Islet precursor cell (in vitro differentiated cells): ENCODE data around the gene YIPF1.
A peak's percentile ranks its signal among the peaks of the same experiment; 100 is the strongest.
"Not testable (repeated sequence)": the region's sequence is repeated elsewhere in the genome, so short reads cannot be mapped to it uniquely, and the experiment has no call there.

ENCODE experiments used
- DNase-seq: peaks from one replicate; pipeline ENCODE4 v3.0.0-alpha.2; 2018

YIPF1 gene

DNA sequence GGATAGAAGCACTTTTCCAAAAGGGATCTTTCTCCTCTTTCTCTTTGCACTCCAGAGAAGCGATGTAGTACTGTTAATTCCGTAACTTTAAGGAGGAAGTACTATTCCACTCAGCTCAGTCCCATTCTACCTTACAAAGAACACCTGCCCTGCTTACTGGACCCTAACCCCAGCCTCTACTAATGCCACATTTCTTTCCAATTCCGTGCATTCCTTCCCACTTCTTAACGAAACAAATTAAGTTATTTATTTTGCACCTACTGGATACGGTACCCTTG, 52.0 kb downstream of the YIPF1 start:
- no peak for DNase-seq

DNA sequence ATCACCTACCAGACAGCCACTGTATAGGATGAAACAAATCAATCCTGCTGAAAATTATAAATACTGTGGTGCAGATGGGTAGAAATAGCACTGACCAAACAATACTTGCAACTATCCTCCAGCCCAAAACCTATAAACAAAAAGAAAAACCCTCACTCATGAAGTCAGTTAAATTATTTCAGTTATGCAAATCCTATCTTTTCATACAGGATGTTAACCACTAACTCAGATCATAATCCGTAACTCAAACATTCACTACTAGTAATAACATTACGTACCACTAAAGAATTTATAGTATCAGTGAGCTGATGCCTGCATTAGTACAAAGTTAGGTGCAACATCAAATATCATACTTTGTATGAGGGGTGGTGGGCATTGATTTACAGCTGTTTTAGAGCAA, 54.1 kb downstream of the YIPF1 start:
- DNase-seq = no peak

DNA sequence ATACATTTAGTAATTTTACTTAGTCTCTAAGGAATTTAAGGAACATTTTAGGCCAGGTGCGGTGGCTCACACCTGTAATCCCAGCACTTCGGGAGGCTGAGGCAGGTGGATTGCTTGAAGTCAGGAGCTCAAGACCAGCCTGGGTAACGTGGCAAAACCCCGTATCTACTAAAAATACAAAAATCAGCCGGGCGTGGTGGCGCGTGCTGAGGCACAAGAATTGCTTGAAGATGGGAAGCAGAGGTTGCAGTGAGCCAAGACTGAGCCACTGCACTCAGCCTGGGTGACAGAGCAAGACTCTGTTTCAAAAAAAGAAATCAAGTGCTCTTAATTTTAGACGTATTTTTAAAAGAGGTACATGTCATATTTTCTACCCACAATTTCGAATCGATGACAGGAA, 54.8 kb downstream of the YIPF1 start:
- no peak for DNase-seq

DNA sequence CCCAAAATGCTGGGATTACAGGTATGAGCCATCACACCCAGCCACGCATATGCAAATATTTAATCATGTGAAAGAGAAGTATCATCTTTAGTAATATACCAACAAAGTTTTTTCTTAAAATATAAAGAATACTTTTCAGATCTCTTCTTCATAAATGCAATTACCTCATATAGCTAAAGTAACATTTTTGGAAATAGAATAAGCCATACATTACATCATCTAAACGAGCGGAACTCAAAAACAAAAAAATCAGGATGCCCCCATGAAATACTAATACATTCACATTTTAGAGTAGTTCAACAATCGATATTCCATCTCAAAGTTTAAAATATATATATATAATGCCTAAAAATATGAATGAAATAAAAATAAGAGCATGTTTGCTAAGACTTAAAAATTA, 56.2 kb downstream of the YIPF1 start:
- no peak for DNase-seq

DNA sequence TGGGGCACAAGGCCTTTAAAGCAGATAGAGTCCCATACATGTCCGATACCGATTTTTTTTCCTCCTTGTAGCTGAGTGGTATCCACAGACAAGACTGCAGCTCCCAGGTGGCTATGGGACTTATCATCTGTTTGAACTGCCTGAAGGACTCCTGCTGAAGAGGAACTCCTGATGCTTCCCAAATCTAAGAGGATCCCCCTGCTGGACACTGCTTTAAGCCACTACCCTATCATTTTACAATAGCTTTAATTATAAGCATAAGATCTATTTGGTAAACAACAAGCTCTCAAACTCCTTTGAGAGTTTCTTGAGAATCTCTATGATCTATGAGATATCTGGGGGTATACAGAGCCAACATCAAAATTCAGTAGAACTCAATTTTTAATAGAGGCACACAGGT, 63.2 kb downstream of the YIPF1 start:
- DNase-seq = no peak

DNA sequence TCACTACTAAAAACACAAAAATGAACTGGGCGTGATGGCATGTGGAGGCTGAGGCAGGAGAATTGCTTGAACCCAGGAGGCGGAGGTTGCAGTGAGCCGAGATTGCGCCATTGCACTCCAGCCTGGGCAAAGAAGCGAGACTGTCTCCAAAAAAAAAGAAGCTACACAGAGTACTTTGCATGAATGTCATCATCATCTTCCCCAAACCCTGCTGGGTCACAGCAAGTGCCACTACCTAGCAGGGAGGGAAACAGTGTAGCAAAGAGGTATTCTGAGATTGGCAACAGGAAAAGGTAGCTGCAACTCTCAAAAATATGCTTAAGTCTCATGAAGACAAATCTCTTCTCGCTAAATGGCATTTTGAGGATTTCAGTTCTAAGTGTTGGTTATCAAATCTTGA, 64.3 kb downstream of the YIPF1 start:
- DNase-seq = no peak

DNA sequence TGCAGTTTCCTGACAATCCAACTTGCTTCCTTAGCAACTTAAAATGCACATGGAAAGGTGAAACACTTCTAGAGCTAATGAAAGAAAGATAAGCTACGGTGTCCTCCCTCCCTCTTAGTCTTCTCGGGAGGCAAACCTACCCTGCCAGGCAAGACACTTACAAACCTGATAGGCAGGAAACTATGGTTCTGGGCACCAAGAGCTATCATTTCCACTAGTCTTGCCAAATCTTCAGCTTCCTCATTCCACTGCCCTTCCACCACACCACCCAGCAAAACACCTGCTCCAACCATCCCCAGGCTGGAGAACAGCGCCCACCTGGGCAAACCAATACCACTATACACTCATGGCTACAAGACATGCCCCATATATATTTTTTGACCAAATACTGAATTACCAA, 66.7 kb downstream of the YIPF1 start:
- no peak for DNase-seq

DNA sequence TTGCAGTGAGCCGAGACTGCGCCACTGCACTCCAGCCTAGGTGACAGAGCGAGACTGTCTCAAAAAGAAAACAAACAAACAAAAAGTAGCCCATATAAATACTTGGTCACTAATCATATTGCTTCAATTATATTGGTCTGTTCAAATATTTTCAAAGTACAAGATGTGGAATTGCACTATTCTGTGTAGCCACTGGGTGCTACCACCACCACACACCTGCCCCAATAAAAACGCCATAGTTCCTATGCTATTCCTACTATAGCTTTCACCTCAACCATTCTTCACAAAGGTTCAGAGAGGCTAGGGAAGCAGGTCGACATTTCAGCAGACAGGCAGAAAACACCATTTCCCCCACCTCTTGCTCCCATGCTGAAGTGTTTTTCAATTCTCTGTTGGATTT, 68.2 kb downstream of the YIPF1 start:
- DNase-seq = no peak

DNA sequence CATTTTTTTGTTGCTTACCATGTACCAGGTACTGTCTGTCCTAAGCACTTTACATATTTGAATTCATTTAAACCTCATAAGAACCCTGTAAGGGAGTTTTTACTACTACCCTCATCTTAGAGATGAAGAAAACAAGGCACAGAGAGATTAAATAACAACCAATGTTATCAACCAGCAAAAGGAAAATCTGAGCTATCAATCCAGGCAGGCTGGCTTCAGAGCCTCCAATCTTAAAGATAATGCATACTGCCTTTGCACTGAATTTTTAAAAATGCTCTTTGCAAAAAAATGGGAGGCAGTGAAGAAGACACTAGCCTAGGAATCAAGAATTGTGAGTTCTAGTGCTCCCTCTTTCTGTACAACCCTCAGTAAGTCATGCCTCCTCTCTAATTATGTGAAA, 70.2 kb downstream of the YIPF1 start:
- no peak for DNase-seq

DNA sequence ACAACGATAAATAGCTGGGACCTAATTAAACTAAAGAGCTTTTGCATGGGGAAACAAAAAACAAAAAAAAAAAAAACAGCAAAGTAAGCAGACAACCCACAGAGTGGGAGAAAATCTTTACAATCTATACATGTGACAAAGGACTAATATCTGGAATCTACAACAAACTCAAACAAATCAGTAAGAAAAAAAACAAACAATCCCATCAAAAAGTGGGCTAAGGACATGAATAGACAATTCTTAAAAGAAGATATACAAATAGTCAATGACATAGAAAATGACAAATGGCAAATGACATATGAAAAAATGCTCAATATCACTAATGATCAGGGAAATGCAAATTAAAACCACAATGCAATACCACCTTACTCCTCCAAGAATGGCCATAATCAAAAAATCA, 73.0 kb downstream of the YIPF1 start:
- not testable (repeated sequence) for DNase-seq

DNA sequence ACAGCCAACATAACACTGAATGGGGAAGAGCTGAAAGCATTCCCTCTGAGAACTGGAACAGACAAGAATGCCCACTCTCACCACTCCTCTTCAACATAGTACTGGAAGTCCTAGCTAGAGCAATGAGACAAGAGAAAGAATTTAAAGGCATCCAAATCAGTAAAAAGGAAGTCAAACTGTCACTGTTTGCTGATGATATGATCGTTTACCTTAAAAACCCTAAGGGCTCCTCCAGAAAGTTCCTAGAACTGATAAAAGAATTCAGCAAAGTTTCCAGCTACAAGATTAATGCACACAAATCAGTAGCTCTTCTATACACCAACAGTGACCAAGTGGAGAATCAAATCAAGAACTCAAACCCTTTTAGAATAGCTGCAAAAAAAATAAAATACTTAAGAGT, 74.1 kb downstream of the YIPF1 start:
- DNase-seq = not testable (repeated sequence)

DNA sequence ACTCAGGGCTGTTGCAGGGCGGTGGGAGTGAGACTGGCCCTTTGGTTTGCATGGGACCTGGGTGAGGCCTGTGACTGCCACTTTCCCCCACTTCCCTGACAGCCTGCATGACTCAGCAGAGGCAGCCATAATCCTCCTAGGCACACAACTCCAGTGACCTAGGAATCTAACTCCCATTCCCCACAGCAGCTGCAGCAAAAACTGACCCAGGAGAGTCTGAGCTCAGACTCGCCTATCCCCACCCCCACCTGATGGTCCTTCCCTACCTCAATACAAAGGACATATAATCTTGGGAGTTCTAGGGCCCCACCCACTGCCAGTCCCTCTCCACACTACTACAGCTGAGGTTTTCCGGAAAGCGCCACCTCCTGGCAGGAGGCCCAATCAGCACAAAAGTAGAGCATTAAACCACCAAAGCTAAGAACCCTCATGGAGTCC, 78.2 kb downstream of the YIPF1 start:
- peak; percentile 66 for DNase-seq

DNA sequence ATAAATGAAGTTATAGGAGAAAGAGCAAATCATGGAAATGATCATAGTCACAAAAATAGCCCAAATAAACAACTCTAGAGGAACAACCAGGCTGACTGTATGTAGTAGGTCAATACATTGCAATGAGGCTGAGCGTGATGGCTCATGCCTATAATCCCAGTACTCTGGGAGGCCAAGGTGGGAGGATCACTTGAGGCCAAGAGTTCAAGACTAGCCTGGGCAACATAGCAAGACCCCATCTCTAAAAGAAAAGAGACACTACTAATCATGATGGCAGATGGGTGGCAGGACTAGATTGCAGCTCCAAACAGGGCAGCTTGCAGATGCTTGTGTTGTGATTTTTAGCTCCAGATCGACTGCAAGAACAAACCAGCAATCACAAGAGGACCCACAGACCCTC, 79.1 kb downstream of the YIPF1 start:
- no peak for DNase-seq

DNA sequence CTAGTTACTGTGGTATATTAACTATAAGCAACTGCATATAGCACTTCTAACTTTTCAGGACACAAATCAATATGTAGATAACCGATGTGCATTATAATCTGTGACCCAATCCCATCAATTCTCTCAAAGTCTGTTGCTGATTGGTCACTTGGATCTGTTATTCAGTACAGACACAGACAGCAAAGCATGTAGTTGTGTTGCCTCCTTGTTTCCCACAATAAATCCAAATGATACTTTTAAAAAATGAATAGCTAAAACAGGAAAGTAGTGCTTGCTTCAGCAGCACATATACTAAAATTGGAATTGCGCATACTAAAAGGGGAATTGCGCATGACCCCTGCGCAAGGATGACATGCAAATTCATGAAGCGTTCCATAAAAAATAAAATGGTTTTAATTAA, 79.6 kb downstream of the YIPF1 start:
- DNase-seq = no peak

DNA sequence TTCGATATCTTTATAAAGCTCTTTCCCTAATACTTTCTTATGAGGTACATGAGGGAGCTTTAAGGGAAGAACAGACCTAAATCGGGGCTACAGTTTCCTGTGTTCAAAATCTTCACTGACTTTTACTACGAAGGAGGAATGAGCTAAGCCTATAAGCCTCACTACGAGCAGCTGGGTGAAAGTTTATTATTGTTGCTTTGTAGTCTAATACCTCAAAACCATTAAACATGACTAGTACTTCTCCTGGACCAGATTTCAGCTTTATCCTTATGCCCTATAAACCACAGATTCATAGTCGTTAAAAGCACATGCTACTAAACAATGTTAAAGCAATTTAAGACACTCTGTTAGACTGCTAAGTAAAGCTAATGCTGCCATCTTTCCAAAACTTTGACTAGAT, 81.7 kb downstream of the YIPF1 start:
- DNase-seq = no peak

DNA sequence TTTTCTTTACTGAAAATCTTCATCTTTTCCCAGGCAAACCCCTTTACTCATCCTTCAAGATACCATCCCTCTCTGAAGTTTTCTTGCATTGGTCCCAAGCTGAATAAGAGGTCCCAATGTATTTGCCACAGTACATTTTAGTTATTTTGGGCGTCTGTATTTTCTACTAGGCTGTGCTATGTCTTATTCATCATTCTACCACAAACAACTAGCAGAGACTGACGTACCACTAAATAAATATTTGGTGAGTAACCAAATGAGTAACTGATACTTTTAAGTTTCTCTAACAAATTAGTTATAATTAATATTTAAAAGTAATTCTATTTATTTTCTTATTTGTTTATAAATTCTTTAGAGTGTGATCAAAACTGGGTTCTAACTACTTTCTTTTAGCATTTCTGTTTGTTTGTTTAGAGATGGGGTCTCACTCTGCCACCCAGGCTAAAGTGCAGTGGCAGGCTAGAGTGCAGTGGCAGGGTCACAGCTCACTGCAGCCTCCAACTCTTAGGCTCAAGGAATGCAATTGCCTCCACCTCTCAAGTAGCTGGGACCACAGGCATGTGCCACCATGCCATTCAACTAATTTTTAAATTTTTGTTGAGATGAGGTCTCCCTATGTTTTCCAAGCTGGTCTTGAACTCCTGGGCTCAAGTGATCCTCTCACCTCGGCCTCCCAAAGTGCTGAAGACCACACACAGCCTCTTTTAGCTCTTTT, 84.6 kb downstream of the YIPF1 start:
- no peak for DNase-seq

DNA sequence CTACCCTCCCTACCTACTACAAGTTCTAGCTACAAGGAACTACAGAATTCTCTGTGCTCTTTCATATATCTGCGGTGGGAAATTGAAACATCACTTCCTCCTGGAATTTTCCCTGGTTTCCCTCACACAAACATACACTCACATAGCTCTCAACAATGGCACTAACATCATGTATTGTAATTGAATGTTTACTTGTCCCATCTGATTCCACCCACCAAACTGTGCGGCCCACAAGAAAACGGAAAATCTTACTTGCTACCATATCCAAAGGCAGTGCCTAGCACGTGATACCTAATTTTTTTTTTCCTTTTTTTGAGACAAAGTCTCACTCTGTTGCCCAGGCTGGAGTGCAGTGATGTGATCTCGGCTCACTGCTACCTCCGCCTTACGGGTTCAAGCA, 85.4 kb downstream of the YIPF1 start:
- DNase-seq = no peak
